Prostate gland (tissue), 2 donors: ENCODE data around the gene AK9.

Experiments used
- CTCF ChIP-seq, 4 experiments: fragments of 200-600 bp in 2 of 4; fragments of 450-650 bp in 2 of 4; sonication (generic) in 2 of 4; IDR thresholded peaks; 1 replicate in 3 of 4; 2 replicates in 1 of 4; pipeline ENCODE4 v1.5.1; 2016 to 2019; ENCODE audit warnings: antibody characterized with exemption in 4 of 4, mild to moderate bottlenecking in 2 of 4, moderate library complexity in 2 of 4
- POLR2A ChIP-seq: fragments of 450-650 bp; IDR thresholded peaks from one replicate; pipeline ENCODE4 v1.6.1; 2016; ENCODE audit warnings: antibody characterized with exemption, mild to moderate bottlenecking

GRCh38 chr6:109662192-109662591, 28.8 kb downstream of the AK9 start:
- TF ChIP-seq CTCF (IDR thresholded peaks at IDR 0.05) = no peak
- TF ChIP-seq POLR2A = no peak
